ENCODE results near the gene MIPEP. TPM values are rescaled to one million over a fixed set of nuclear protein-coding genes. Genes with fewer than 3 reads are reported as not detected.

Gene MIPEP
- total and polyA plus RNA-seq, 10 of the 15 experiments (the other 5 are each of a cell fraction or from before 2014, with no cell fraction given) = 15.6 to 56.2 (median 29.8) TPM

DNA sequence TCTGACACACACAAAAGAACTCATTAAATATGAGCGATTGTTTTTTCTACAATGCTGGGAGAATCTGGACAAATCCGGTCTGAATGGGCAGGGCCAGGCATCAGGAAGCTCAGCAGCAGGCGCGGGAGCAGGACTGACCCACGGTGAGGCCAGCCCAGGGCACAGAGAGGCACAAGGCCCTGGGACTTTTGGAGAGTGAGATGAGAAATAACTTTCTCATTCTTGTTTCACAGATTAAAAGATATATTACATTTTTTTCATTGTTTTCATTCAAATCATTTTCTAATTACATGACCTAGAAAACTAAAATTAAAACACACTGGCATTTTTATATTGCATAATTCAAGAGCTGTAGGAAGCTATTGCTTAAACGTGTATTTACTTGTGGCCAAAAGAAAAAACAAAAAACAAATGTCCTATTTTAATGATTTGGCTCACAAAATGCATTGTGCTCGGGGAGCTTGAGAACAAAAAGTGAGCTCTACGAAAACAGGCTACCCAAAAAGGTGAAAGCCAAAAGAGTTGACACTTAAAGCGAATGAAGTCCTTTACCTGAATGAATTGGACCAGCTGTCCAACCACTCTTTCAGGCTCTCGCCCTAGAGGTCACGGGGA, 185.8 kb downstream of the MIPEP start:
- H3K4me3 ChIP-seq = no peak overlapping the region
- intact Hi-C loops (cut with micrococcal nuclease; ENCODE audit: unreplicated experiment) = no loop called here
- H3K9me3 ChIP-seq (replicated peaks; ENCODE audit: control insufficient read depth, insufficient read depth, low read length) = no peaks in the 10 kb centered on the region
- no peak overlapping the region for H3K27ac ChIP-seq (ENCODE audit: control insufficient read depth, insufficient read depth)
- DNase-seq (ENCODE audit: low read depth, low spot score) (no peak), ATAC-seq (no peak), FAIRE-seq (no peak)
- RAD21 ChIA-PET (ENCODE audit: unreplicated experiment) = no interaction called here
- in situ Hi-C loops (cut with MboI) = no loop called here
- no peak overlapping the region for H3K4me2 ChIP-seq (ENCODE audit: control insufficient read depth, insufficient read depth)
- WGBS (ENCODE audit: insufficient coverage, insufficient replicate concordance, low lambda C conversion rate, missing lambda C conversion rate) = 64% methylated on average over 11 of the region's 11 CpGs
- H3K4me1 ChIP-seq (ENCODE audit: control insufficient read depth, insufficient read depth, low read length) = no peaks in the 10 kb centered on the region
- H3K9ac ChIP-seq (ENCODE audit: control insufficient read depth, insufficient read depth, low read length) = no peak overlapping the region
- POLR2A ChIA-PET = no interaction called here
- no peaks in the 10 kb centered on the region for H3K79me2 ChIP-seq (ENCODE audit: control insufficient read depth, insufficient read depth, low read length)
- no peaks in the 10 kb centered on the region for H3K36me3 ChIP-seq (ENCODE audit: control insufficient read depth in 2 of 2, insufficient read depth in 2 of 2, low read length in 1 of 2)
- H4K20me1 ChIP-seq (ENCODE audit: control insufficient read depth, insufficient read depth) = no peaks in the 10 kb centered on the region
- BruUV-seq (replicated peaks) = no TSS peak
- SMC1A ChIA-PET (ENCODE audit: uncharacterized antibody, unreplicated experiment) = interaction anchor here (0.7 kb wide), 1 partner anchor 23 kb away, joined by 3 read pairs; no protein-coding TSS in a partner anchor
- no peak overlapping the region for H2AFZ ChIP-seq (ENCODE audit: control insufficient read depth, low read depth, low read length)
- no peaks in the 10 kb centered on the region; a peak in 1 of 4 replicates for H3K27me3 ChIP-seq (replicated peaks in 1 of 2; ENCODE audit: control insufficient read depth in 2 of 2, insufficient read depth in 2 of 2, low read length in 1 of 2)
- CTCF ChIA-PET = interaction anchor here (0.5 to 1.2 kb wide), 3 partner anchors 13 to 234 kb away, joined by 3 read pairs; no protein-coding TSS in a partner anchor
- TF ChIP-seq NFYA (IDR thresholded peaks at IDR 0.05; ENCODE audit: borderline replicate concordance, low read depth, low read length) (no peak), POLR2AphosphoS2 (IDR thresholded peaks at IDR 0.05; ENCODE audit: low read depth, low read length) (no peak), ZSCAN29 (IDR thresholded peaks at IDR 0.05) (no peak), PML (IDR thresholded peaks at IDR 0.05; ENCODE audit: low read length) (no peak), TCF3 (IDR thresholded peaks at IDR 0.05; ENCODE audit: borderline replicate concordance, insufficient read depth, low read depth, low read length) (no peak), MEF2A (IDR thresholded peaks at IDR 0.05; ENCODE audit: insufficient read depth, low read depth, low read length) (no peak)
- TF ChIP-seq, protein P1, sequence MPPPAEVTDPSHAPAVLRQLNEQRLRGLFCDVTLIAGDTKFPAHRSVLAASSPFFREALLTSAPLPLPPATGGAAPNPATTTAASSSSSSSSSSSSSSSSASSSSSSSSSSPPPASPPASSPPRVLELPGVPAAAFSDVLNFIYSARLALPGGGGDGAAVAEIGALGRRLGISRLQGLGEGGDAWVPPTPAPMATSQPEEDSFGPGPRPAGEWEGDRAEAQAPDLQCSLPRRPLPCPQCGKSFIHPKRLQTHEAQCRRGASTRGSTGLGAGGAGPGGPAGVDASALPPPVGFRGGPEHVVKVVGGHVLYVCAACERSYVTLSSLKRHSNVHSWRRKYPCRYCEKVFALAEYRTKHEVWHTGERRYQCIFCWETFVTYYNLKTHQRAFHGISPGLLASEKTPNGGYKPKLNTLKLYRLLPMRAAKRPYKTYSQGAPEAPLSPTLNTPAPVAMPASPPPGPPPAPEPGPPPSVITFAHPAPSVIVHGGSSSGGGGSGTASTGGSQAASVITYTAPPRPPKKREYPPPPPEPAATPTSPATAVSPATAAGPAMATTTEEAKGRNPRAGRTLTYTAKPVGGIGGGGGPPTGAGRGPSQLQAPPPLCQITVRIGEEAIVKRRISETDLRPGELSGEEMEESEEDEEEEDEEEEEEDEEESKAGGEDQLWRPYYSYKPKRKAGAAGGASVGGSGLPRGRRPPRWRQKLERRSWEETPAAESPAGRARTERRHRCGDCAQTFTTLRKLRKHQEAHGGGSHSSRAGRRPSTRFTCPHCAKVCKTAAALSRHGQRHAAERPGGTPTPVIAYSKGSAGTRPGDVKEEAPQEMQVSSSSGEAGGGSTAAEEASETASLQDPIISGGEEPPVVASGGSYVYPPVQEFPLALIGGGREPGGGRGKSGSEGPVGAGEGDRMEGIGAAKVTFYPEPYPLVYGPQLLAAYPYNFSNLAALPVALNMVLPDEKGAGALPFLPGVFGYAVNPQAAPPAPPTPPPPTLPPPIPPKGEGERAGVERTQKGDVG (CRISPR knock-in tag; IDR thresholded peaks at IDR 0.05) = no peak
- TF ChIP-seq, protein P2, sequence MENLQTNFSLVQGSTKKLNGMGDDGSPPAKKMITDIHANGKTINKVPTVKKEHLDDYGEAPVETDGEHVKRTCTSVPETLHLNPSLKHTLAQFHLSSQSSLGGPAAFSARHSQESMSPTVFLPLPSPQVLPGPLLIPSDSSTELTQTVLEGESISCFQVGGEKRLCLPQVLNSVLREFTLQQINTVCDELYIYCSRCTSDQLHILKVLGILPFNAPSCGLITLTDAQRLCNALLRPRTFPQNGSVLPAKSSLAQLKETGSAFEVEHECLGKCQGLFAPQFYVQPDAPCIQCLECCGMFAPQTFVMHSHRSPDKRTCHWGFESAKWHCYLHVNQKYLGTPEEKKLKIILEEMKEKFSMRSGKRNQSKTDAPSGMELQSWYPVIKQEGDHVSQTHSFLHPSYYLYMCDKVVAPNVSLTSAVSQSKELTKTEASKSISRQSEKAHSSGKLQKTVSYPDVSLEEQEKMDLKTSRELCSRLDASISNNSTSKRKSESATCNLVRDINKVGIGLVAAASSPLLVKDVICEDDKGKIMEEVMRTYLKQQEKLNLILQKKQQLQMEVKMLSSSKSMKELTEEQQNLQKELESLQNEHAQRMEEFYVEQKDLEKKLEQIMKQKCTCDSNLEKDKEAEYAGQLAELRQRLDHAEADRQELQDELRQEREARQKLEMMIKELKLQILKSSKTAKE (IDR thresholded peaks at IDR 0.05; ENCODE audit: low read depth, poor library complexity, severe bottlenecking) = no peak
- TF ChIP-seq, protein P3, sequence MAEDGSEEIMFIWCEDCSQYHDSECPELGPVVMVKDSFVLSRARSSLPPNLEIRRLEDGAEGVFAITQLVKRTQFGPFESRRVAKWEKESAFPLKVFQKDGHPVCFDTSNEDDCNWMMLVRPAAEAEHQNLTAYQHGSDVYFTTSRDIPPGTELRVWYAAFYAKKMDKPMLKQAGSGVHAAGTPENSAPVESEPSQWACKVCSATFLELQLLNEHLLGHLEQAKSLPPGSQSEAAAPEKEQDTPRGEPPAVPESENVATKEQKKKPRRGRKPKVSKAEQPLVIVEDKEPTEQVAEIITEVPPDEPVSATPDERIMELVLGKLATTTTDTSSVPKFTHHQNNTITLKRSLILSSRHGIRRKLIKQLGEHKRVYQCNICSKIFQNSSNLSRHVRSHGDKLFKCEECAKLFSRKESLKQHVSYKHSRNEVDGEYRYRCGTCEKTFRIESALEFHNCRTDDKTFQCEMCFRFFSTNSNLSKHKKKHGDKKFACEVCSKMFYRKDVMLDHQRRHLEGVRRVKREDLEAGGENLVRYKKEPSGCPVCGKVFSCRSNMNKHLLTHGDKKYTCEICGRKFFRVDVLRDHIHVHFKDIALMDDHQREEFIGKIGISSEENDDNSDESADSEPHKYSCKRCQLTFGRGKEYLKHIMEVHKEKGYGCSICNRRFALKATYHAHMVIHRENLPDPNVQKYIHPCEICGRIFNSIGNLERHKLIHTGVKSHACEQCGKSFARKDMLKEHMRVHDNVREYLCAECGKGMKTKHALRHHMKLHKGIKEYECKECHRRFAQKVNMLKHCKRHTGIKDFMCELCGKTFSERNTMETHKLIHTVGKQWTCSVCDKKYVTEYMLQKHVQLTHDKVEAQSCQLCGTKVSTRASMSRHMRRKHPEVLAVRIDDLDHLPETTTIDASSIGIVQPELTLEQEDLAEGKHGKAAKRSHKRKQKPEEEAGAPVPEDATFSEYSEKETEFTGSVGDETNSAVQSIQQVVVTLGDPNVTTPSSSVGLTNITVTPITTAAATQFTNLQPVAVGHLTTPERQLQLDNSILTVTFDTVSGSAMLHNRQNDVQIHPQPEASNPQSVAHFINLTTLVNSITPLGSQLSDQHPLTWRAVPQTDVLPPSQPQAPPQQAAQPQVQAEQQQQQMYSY (CRISPR knock-in tag; IDR thresholded peaks at IDR 0.05) = no peak
- TF ChIP-seq, protein P4, sequence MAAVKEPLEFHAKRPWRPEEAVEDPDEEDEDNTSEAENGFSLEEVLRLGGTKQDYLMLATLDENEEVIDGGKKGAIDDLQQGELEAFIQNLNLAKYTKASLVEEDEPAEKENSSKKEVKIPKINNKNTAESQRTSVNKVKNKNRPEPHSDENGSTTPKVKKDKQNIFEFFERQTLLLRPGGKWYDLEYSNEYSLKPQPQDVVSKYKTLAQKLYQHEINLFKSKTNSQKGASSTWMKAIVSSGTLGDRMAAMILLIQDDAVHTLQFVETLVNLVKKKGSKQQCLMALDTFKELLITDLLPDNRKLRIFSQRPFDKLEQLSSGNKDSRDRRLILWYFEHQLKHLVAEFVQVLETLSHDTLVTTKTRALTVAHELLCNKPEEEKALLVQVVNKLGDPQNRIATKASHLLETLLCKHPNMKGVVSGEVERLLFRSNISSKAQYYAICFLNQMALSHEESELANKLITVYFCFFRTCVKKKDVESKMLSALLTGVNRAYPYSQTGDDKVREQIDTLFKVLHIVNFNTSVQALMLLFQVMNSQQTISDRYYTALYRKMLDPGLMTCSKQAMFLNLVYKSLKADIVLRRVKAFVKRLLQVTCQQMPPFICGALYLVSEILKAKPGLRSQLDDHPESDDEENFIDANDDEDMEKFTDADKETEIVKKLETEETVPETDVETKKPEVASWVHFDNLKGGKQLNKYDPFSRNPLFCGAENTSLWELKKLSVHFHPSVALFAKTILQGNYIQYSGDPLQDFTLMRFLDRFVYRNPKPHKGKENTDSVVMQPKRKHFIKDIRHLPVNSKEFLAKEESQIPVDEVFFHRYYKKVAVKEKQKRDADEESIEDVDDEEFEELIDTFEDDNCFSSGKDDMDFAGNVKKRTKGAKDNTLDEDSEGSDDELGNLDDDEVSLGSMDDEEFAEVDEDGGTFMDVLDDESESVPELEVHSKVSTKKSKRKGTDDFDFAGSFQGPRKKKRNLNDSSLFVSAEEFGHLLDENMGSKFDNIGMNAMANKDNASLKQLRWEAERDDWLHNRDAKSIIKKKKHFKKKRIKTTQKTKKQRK (IDR thresholded peaks at IDR 0.05; ENCODE audit: low read depth, low read length) = no peak

Measured in GM12878 (cell line).